Astrocyte (in vitro differentiated cells and primary cell): Measurements from ENCODE around the gene SLC25A22. TPM values are rescaled to one million over a fixed set of nuclear protein-coding genes. Genes with fewer than 3 reads are reported as not detected.

Source experiments
- DNase-seq: peaks from one replicate; pipeline ENCODE4 v3.0.0-alpha.2; 2010; ENCODE audit warnings: low read depth
- FAIRE-seq: peaks from 2 replicates; lab custom pipeline; 2011; peaks lifted over from hg19 to GRCh38; lab: Jason Lieb, UNC
- H2AFZ ChIP-seq: 2 replicates; pipeline ENCODE4 v1.6.0; 2012; ENCODE audit warnings: low read depth, low read length, inconsistent platforms
- H3K27ac ChIP-seq: 2 replicates; pipeline ENCODE4 v1.5.1; 2011; ENCODE audit warnings: low read depth, low read length, inconsistent platforms
- H3K27me3 ChIP-seq: 2 replicates; pipeline ENCODE4 v1.6.0; 2011; ENCODE audit warnings: low read length, inconsistent platforms; ENCODE audit not compliant: insufficient read depth
- H3K36me3 ChIP-seq: 2 replicates; pipeline ENCODE4 v1.5.1; 2011; ENCODE audit warnings: low read length, inconsistent platforms; ENCODE audit not compliant: insufficient read depth
- H3K4me1 ChIP-seq: 2 replicates; pipeline ENCODE4 v1.5.1; 2011; ENCODE audit warnings: low read length, inconsistent platforms; ENCODE audit not compliant: insufficient read depth
- H3K4me2 ChIP-seq: 2 replicates; pipeline ENCODE4 v1.6.0; 2012; ENCODE audit warnings: low read length, inconsistent platforms
- H3K4me3 ChIP-seq: 2 replicates; pipeline ENCODE4 v1.5.1; 2011; ENCODE audit warnings: low read depth, mild to moderate bottlenecking, low read length, inconsistent platforms; ENCODE audit not compliant: insufficient read depth
- H3K79me2 ChIP-seq: 2 replicates; pipeline ENCODE4 v1.6.0; 2012; ENCODE audit warnings: mild to moderate bottlenecking, low read length, inconsistent platforms; ENCODE audit not compliant: insufficient read depth
- H3K9ac ChIP-seq: 2 replicates; pipeline ENCODE4 v1.6.0; 2012; ENCODE audit warnings: mild to moderate bottlenecking, low read length, inconsistent platforms
- H3K9me3 ChIP-seq: 2 replicates; pipeline ENCODE4 v1.5.1; 2012; ENCODE audit warnings: low read depth, mild to moderate bottlenecking, low read length, inconsistent platforms; ENCODE audit not compliant: insufficient read depth
- H4K20me1 ChIP-seq: 2 replicates; pipeline ENCODE4 v1.6.0; 2012; ENCODE audit warnings: low read length, inconsistent platforms; ENCODE audit not compliant: insufficient read depth
- H3K27ac Mint-ChIP-seq: one replicate; pipeline ENCODE4 v1.8.0; 2021; ENCODE audit warnings: mild to moderate bottlenecking, mixed read lengths; ENCODE audit not compliant: unreplicated experiment
- H3K27me3 Mint-ChIP-seq: one replicate; pipeline ENCODE4 v1.8.0; 2021; ENCODE audit warnings: low read depth, mixed read lengths; ENCODE audit not compliant: unreplicated experiment
- H3K36me3 Mint-ChIP-seq: one replicate; pipeline ENCODE4 v1.8.0; 2021; ENCODE audit warnings: low read depth, mixed read lengths; ENCODE audit not compliant: unreplicated experiment
- H3K4me1 Mint-ChIP-seq: one replicate; pipeline ENCODE4 v1.8.0; 2021; ENCODE audit warnings: low read depth, mixed read lengths; ENCODE audit not compliant: unreplicated experiment
- H3K4me3 Mint-ChIP-seq: one replicate; pipeline ENCODE4 v1.8.0; 2021; ENCODE audit warnings: mild to moderate bottlenecking, moderate library complexity, mixed read lengths; ENCODE audit not compliant: unreplicated experiment
- H3K9me3 Mint-ChIP-seq: one replicate; pipeline ENCODE4 v1.8.0; 2021; ENCODE audit warnings: mild to moderate bottlenecking, mixed read lengths; ENCODE audit not compliant: unreplicated experiment
- CTCF ChIP-seq: IDR thresholded peaks from 2 replicates; pipeline ENCODE4 v1.5.1; 2011; ENCODE audit warnings: low read depth, mild to moderate bottlenecking, inconsistent platforms, low read length, moderate library complexity; ENCODE audit not compliant: insufficient read depth
- EZH2 ChIP-seq: IDR thresholded peaks from 2 replicates; pipeline ENCODE4 v1.6.1; 2012; ENCODE audit warnings: mild to moderate bottlenecking, low read length, inconsistent platforms; ENCODE audit not compliant: insufficient read depth
- total RNA-seq: library from RNA; stranded (reverse); gene quantifications from 2 replicates; pipeline ENCODE4 v1.2.1, GENCODE V29; 2021

The SLC25A22 gene
- total RNA-seq, 1 donor from 2014 or later, result 21.4 TPM

- H3K4me1 Mint-ChIP-seq, result no peaks in the 10 kb centered on the region
- TF ChIP-seq CTCF, result no peak
- TF ChIP-seq EZH2, result no peak
- Histone ChIP-seq H2AFZ (peak overlapping the region; percentile 56), H3K4me3 (peak overlapping the region; percentile 77), H3K4me1 (peaks cover 16% of the 10 kb centered on the region), H3K4me2 (peak overlapping the region; percentile 96), H3K27me3 (no peaks in the 10 kb centered on the region), H3K79me2 (peaks cover 4% of the 10 kb centered on the region), H3K9me3 (no peaks in the 10 kb centered on the region), H3K9ac (peak overlapping the region; percentile 86), H3K27ac (peak overlapping the region; percentile 81), H4K20me1 (peaks cover 52% of the 10 kb centered on the region), H3K36me3 (no peaks in the 10 kb centered on the region)
- H3K36me3 Mint-ChIP-seq, result peaks cover 2% of the 10 kb centered on the region
- H3K4me3 Mint-ChIP-seq, result peak overlapping the region; percentile 85
- FAIRE-seq, result no peak
- peak overlapping the region; percentile 78 for H3K27ac Mint-ChIP-seq
- H3K27me3 Mint-ChIP-seq, result no peaks in the 10 kb centered on the region
- peak; percentile 64 for DNase-seq
- H3K9me3 Mint-ChIP-seq, result no peaks in the 10 kb centered on the region
These were observed 587 bp downstream of the SLC25A22 start for GRCh38 chr11:797296-798092.

GRCh38 chr11:796565-797295 lies 1.4 kb downstream of the SLC25A22 start:
- no peak for FAIRE-seq
- no peaks in the 10 kb centered on the region for H3K9me3 Mint-ChIP-seq
- peak overlapping the region; percentile 86 for H3K9ac ChIP-seq

More at GRCh38 chr11:796565-797295, 1.4 kb downstream of the SLC25A22 start:
- Histone ChIP-seq H3K27ac (peak overlapping the region; percentile 81), H3K9me3 (no peaks in the 10 kb centered on the region), H3K36me3 (no peaks in the 10 kb centered on the region), H3K79me2 (peaks cover 4% of the 10 kb centered on the region), H3K27me3 (no peaks in the 10 kb centered on the region), H2AFZ (no peak overlapping the region), H3K4me3 (peak overlapping the region; percentile 77), H4K20me1 (peaks cover 52% of the 10 kb centered on the region), H3K4me1 (peaks cover 16% of the 10 kb centered on the region), H3K4me2 (peak overlapping the region; percentile 96)
- Mint-ChIP-seq H3K27ac (peak overlapping the region; percentile 69), H3K4me1 (no peaks in the 10 kb centered on the region), H3K4me3 (peak overlapping the region; percentile 85), H3K36me3 (peaks cover 2% of the 10 kb centered on the region), H3K27me3 (no peaks in the 10 kb centered on the region)
- no peak for DNase-seq
- TF ChIP-seq EZH2, result no peak
- TF ChIP-seq CTCF, result no peak
